ENCODE data around the gene GABBR2.

GABBR2 gene

DNA sequence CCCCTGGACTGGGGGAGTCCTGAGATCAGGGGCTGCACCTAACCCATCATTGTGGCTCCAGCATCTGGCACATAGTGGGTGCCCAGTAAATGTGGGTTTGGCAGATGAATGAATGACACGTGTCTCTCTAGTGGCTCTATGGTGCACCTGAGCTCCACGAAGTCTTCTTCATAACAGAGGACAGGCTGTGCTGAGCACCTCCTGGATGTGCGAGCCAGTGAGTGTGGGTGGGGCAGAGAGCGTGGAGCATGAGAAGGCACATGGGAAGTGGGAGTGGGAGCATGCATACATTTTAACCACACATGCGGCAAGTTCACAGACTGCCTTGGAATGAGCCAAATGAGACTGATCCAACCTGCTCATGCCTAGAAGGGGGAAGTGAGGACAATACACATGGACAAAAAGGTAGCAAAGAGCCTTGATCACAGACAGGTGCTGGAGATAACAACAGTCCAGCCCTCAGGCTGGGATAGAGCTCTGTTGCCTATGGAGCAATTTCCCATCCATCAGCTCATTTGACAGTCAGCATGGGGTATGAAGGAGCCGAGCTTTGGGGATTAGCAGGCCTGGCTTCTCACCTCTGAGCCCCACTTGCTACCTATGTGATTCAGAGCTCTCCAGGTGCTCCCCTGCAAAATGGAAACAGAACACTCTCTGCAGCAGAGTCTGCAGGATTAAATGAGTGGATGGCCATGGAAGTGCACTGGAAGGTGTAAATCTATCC is 377.0 kb downstream of the GABBR2 start:
- DNase-seq, result no peak

DNA sequence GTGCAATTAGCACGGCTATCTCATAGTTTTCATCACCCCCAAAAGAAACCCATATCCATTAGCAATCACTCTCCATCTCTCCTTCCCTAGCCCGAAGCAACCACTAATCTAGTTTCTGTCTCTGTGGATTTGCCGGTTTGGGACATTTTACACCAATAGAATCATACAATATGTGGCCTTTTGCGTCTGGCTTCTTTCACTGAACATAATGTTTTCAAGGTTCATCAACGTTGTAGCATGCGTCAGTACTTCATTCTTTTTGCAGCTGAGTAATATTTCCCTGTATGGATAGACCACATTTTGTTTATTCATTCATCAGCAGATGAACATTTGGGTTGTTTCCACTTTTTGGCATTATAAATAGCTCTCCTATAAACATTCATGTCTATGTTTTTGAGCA is 377.9 kb downstream of the GABBR2 start:
- DNase-seq, result no peak

DNA sequence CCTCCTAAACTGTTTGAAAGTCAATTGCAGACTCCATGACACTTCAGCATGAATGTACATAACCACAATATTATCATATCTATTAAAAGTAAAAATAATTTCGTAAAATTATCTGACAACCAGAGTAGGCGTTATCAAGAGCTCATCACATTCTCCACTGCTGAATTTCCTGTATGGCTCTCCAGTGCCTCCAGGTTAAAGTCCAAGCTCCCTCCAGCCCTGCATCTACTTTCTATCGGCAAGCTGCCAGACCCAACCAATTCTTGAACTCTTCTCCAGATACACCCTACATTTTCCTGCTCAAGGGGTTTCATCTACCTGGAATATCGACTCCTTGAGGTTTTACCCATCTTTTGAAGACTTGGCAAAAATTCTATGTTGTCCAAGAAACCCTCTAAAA is 378.8 kb downstream of the GABBR2 start:
- DNase-seq, result no peak

DNA sequence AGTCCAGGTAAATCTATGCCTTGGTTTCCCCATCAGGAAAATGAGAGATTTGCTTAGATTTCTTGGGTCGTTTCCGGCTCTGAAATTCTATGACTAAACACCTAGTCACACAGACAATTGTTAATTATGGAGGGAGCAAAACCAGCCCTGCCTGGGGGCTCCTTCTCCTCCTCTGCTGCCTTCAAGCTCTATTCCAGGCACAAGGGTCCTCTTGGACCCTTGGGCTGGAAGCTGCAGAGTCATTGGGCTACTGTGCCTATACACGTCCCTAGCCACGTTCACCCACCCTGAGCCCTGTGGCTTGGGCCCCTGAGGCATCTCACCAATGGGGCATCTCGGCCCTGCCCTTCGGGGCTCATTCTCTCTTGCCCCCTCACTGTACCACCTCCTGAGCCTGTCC is 379.5 kb downstream of the GABBR2 start:
- no peak for DNase-seq

DNA sequence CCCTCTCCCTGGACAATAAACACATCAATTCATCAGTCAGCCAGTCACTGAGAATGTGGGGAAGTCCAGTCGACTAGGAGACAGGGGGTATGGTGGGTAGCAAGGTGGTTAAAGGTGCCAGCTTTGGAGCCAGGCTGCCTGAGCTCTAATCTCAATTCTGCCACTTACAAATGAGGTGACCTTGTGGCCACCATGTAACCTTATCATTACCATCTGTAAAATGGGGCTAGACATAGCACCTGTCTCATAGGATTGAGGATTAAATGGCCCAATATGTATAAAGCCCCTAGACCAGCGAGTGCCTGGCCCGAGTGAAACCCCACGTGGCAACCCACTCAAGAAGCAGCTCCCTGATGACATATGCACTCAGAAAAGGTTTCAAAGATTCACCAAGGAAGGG is 380.0 kb downstream of the GABBR2 start:
- DNase-seq, result no peak

DNA sequence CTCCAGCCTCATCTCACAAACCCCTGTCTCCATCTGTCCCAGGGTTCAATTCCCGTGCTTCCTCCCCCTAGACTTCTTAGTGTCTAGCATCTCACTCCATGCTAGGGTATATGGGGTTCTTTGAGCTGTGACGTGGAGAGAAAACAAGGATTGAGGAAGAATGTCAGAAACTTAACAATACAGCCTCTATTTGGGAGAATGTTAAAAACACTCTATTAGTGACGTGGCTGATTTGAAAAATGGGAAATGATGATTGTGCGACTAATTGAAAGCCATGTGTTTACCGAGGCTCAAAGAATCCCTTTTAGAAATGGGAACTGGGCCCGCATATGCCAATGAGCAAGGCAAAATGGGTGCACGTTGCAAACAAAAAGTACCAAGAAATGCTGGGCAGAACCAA is 380.6 kb downstream of the GABBR2 start:
- DNase-seq, result no peak

DNA sequence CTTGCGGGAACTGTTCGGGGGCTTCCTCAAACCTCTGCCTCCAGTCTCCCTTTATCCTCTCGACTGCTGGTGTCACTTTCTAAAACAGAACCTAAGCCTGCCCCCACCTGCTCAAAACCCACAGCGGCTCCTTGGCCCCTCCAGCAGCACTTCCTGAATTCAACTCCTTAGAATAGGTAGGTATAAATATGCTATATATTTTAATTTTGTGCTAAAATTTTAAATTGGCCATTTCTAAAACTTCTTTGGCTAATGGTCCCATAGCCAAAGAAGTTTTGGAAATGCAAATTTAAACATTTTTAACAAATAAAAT is 381.5 kb downstream of the GABBR2 start:
- no peak for DNase-seq

DNA sequence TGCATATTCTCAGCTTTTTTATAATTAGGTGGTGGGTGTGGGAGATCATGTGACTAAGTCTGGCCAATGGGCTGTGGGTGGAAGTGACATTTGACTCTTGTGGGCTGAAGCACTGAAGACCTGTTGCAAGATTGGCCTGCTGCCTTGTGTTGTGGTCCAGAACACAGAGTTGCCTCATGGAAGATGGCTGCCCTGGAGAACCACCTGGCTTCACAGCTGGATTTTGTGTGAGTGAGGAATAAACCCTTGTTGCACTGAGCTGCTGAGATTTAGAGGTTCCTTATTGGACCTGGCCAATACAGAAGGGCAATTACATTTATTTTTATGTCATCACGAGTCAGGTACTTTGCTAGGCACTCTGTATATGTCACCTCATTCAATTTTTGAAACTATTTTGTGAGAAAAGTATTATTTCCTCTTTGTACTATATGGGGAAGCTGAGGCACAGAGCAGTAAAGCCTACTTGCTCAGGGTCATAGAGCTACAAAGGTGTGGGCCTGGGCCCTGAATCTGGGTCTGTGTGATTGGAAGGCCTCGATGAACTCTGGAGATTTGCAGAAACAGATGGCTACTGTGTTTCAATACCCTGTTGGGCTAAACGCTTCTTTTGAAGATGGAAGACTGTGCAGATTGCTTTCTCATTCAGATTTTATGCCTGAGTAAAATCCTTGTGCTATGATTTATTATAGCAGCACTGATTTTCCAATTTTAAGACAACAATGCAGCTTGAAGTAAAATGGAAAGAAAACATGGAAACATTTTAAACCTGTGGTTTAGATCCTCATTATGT is 382.1 kb downstream of the GABBR2 start:
- peak; percentile 41 for DNase-seq

DNA sequence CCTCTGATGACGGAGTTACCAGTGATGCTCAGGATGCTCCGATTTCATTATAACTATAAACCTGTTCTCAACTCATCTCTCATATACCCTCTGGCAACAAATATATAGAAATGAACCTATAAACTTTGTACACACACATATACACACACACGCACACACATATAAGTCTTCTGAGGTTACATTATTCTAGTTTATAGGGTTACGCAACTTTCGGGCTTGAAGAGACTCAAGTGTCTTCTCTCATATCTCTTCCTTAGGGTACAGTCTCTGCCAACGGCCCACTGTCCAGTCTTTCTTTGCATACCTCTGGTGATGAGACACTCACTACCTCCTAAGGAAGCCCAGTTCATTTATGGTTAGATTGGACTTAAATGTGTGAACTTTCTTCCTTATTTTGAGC is 383.9 kb downstream of the GABBR2 start:
- DNase-seq, result no peak

DNA sequence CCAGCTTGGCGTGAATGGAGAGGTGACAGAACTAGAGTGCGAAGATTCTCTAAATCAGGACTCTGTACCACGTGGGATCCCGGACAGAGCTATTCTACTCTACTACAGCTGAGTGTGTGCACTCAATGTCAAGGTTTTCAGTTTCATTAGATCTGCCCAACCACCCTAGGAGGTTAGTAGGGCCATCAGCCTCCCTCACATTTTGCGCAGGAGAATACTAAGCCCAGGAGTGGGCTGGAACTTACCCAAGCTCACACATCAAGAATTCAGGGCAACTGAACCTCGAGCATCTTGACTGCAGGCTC is 385.0 kb downstream of the GABBR2 start:
- DNase-seq, result no peak

DNA sequence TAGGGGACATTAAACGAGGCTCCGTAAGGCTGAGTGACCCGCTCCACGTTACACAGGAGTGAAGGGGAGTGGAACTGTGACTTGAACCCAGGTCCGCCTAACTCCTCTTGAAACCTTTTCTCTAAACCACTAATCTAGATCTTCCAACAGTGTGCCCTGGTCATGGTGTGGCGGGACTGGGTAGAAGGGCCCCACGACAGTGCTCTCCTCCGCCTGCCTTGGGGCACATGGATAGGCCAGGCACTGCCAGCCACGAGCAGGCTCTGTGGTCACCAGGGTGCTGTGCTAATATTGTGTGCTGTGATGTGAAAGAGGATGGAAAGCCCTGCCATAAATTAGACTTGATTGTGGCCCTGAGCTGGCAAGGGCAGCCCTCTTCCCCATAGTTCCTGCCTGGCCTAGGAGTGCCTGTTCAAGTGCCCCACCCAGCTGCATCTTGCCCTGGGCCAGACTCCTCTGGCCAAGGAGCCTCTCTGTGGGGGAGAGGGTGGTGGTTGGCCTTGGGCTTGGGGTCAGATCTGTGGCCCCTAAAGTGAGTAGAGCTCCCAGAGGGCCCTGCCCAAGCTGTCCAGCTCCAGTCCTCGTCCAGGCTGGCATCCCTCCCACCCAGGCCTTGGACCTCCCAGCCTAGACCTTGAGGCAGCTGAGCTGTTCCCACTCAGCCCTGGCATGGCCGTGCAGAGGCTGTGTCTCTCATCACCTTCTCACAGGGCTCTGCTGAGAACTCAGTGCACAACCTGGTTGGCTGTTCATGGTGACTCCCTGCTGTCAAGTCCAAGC is 385.5 kb downstream of the GABBR2 start:
- no peak for DNase-seq

DNA sequence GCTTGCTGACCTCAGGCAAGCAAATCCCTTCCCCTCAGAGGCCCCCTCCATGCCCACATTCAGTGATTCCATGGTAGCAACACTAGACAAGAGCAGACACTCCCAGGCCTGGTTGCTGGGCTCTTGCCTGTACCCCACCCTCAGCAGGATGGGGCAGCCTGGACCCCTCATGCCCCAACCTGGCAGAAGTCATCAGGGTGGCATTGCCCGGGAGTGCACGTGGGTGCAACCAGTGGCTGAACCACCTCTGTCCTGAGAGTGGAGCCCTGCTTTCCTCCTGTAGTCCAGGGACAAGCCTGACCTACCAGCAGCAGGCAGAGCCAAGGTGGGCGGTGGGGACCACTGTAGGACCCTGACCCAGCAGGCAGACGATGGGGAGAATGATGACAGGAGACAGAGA is 387.5 kb downstream of the GABBR2 start:
- DNase-seq, result no peak

DNA sequence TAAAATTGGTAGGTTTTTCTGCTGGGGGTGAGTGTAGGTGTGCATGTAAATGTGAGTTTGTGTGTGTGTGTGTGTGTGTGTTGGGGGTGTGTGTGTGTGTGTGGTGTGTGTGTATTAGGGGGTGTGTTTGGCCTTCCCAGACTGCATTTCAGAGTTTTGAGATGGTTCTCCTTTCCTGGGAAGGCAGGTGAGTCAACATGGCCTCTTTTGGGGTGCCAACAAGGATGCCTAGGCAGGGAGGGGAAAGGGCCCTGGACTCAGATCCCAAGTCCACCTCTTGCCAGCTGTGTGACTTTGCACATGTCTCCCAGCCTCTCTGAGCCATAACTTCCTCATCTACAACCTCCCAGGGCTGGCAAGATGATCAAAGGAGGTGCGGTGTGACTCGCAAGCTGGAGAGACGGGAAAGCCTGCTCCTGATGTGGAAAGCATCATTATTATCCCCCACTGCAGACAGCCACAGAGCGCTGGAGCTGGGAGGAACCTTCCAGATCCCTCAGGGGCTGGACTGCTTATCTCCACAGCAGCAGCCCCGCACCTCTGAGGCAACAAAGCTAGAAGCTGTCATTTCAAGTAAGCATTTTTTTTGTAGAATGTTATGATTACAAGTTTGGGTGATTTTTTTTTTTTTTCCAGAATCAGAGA is 389.8 kb downstream of the GABBR2 start:
- peak; percentile 17 for DNase-seq

DNA sequence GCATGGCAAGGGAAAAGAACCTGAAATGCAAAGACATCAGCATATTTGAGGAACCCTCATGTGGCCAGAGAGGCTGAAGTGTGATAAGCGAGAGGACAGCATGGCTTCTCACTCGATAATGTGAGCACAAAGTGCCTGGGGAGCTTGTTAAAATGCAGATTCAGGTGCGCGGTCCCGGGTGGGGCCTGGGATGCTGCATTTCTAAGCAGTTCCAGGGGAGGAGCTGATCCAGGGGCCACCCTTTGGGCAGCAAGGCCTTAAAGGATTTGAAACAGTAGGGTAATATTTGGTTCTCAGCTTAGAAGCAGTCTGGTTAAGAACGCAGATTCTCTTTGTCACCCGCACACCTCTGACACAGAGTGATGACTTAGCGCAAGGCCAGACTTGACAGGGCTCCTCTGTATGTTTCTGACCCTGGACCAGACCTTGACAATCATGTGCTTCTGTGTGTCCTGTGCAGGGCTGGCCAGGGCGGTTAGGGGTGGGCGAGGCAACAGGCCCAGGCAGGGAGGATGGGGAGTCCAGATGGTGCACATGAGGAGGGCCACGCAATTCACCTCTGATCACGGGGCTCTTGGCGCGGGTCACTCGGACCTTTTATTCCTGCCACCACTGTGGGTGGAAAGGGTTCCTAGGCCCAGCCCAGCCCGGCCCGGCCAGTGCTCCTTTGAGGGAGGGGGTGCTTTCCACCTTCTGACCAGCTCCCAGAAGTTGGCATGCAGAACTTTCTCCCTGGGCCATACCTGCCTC is 390.5 kb downstream of the GABBR2 start:
- DNase-seq, result peak; percentile 43

DNA sequence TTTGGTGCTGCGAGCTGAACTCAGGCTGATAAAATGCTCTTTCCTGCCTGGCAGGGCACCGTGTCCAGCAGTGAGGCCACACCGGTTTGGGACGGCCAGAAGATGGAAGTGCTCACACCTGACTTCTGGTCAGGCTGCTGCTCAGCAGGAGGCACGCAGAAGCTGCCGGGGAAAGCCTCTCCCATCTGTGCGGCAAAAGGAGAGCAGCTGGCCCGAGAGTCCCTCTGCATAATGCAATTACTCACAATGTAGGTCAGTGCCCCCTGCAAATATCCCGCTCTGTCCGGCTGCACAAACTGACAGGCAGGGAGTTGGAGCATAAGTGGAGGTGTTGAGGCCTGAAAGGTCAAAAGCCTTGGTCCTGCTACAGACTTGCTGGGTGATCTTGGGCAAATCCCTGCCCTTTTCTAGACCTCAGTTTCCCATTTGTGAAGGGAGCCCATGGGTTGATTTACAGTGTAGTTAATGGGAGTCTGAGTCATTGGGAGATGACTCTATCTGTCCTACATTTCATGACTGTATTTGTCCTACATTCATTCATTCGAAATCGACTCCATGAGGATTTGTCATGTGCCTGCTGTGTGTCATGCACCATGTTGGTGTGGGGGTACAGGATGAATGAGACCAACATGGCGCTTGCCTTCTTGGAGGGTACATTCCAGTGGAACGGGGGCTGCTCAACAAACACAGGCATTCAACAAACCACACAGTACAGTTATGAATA is 391.4 kb downstream of the GABBR2 start:
- peak; percentile 85 for DNase-seq

DNA sequence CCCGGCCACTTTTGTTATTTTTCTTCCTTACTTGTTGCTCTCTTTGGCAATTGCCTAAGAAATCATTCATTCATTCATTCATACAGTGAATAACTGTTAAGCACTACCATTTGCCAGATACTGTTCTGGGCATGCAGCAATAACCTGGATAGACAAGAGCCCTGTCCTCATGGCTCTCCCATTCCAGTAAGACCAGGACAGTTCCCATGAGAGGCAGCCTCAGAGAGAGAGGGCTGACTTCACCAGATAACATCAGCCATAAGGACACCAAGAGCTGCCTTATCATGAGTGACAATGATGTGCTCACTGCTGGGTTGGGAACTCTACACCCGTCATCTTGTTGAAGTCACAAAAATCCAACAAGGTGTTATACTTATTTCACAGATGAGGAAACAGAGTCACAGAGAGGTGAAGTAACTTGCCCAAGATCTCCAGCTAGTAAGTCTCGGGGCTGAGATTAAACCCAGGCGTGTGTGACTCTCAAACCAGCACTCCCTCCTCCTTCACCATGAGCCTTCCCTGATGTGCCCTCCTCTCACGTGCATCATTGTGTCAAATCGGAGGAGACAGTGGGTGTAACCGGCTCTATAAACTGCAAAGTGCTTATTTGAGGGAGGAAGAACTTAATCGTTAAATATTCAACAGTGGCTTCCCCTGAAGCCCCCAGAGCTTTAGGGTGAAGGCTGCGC is 392.1 kb downstream of the GABBR2 start:
- peak; percentile 61 for DNase-seq

DNA sequence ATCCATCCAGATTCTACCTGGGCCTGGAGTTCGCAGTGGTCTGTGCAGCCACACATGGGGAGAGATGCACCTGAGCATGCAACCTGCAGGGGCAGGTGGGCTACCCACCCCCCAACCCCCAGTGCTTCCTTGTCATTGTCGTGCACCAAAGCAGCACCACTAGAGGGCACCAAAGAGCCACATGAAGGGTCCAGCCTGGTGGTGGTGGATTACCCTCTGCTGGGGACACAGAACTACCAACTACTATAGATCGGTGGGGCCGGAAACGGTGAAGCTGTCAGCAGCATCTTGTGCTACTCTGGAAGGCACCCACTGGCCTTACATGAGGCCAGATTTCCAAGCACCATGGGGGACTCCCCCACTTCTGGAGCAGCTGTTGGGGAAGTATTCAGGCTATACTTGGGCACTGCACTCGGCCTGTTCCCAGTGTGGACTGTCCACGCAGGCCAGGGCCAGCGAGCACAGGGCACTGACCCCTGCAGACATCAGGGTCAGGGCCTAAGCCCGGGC is 393.1 kb downstream of the GABBR2 start:
- peak; percentile 94 for DNase-seq

DNA sequence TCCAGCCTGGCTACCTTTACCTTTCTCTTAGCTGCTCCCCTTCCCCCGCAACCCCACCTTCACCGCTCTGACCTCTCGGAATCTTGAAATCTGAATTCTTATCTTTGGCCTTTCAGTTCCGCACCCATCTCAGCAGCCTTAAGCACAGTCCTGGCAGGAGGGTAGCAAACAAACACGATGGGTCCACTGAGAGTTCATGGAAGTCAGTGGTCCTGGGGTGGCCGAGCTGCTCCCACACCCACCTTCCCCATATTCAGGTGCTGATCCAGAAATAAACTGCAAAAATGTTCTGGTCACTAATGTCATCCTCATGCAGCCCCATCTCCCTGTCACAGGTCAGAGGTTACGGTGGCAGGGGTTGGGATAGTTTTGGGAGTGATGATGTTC is 393.7 kb downstream of the GABBR2 start:
- no peak for DNase-seq

DNA sequence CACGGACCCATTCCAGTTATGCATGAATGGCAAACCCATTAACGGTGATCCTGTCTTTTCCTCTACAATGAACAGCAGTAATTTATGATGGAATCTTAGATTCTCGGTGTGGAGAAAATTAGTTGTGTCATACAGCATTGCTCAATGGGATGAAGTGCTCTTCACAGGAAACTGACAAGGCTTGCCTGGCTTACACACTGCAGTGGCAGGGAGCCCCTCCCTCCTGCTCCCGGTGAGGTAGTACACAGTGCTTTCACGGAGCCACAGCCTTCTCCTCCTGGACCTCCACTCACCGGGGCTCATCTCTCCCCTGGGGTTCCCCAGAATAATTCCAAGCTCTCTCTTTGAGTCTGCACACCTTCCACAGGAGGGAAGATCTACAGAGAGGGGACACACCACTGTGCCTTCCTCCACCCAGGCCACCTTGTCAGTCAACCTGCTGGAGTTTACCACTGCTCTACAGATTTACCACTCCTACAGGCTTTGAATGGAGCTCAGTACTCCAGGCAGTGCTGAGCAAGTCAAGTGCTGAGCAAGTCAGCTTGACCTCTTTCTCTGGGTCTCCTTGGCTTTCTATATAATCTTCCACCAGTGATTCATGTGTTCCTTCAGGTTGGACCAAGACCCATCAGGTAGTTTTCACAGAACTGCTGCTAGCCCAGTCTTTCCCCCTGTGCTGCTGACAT is 394.2 kb downstream of the GABBR2 start:
- DNase-seq, result peak; percentile 21

DNA sequence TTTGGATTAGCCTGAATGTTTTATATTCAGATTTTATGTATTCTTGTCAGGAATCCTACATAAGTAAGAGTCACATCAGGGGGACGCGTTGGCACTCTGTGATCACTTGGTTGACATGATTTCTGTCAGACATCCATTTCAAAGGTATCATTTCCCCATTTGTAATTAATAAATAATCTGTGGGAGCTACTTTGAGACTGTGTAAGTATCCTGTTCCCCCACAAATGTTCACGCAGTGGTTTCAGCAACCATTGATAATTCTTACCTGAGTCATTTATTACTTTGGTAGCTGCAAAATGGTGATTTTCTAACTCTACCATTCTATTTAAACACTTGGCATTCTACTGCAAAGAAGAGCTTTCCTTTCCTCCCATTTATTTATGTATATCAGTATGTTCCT is 396.4 kb downstream of the GABBR2 start:
- DNase-seq, result no peak

DNA sequence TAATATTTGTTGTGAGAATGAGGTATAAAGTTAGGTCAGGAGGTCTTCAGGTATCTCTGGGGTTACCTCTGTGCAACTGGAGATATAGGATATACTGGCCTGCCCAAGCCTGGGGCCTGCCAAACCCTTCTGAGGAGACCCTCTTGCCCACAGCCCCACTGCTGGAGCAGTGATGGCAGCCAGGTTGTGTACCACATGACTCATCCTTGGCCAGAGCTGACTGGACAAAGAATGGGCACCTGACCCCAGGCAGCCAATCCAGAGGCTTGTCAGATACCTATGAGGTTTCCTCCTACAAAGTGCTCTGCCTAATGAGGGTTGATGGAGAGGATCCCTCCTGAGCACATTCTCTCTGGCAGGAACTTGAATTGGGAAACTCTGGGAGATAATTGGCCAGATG is 397.2 kb downstream of the GABBR2 start:
- peak; percentile 65 for DNase-seq

All from NCI-H69 (cell line).